GM12801 (cell line): ENCODE measurements around the gene TMEM106B.

ENCODE experiments used
- TF ChIP-seq, protein P1 (sequence below): IDR thresholded peaks from one replicate; pipeline ENCODE4 v1.5.1; 2011; ENCODE audit warnings: control low read depth; ENCODE audit not compliant: insufficient read length; ENCODE audit errors: extremely low read depth

Gene TMEM106B

DNA sequence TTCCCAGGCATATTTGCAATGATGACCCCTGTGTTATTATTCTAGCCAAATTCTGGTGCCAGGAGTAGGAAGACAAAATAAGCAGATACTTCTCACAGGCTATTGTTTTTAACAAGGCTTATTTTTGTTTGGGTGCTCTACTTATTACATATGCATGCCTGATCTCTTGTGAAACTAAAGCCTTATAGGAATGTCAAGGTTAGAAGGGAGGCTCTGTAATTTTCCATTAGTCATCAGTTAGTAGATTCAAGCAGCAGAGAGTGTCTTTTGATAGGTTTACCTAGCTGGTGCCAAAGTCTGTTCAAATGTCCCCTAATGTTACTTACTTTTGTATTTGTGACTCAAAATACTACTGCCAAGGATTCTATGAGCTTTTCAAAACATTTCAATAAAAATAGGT, 11.7 kb upstream of the TMEM106B start:
- TF ChIP-seq, protein P1, sequence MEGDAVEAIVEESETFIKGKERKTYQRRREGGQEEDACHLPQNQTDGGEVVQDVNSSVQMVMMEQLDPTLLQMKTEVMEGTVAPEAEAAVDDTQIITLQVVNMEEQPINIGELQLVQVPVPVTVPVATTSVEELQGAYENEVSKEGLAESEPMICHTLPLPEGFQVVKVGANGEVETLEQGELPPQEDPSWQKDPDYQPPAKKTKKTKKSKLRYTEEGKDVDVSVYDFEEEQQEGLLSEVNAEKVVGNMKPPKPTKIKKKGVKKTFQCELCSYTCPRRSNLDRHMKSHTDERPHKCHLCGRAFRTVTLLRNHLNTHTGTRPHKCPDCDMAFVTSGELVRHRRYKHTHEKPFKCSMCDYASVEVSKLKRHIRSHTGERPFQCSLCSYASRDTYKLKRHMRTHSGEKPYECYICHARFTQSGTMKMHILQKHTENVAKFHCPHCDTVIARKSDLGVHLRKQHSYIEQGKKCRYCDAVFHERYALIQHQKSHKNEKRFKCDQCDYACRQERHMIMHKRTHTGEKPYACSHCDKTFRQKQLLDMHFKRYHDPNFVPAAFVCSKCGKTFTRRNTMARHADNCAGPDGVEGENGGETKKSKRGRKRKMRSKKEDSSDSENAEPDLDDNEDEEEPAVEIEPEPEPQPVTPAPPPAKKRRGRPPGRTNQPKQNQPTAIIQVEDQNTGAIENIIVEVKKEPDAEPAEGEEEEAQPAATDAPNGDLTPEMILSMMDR, result no peak

DNA sequence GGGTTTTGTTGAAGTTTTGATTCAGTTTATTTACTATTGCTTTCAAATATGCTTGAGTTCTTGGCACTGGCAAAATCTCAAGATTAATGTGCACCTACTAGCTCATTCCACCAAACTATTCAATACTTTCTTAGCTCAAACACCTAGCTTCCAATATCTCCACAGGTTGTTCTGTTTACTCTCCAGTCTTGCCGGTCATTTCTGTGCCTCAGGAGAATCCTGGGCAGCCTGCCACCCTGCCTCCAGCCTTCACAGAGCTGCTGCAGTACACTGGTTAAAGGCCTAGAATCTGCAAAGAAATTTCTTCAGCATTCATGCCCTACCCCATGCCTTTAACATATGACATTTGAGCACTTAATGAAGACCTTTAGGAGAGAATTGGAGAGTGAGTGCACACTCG, 4.0 kb upstream of the TMEM106B start:
- TF ChIP-seq, protein P1, result no peak

DNA sequence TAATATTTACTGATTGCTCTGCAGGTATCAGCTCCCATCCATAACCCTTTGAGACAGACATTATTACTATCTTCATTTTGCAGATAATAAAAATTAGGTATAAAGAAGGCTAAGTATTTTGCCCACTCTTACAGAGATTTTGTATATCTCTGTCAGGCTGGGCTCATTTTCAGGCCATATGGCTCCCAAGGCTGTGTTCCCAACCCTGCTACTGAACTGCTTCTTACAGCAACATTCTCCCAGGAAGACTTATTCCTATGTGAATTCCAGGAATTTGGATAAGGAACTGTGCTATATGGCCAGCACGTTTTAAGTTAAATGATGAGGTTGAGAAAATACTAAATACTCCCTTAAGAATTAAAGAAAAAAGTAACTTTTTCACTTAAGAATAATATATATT, 1.9 kb upstream of the TMEM106B start:
- TF ChIP-seq, protein P1, result no peak

DNA sequence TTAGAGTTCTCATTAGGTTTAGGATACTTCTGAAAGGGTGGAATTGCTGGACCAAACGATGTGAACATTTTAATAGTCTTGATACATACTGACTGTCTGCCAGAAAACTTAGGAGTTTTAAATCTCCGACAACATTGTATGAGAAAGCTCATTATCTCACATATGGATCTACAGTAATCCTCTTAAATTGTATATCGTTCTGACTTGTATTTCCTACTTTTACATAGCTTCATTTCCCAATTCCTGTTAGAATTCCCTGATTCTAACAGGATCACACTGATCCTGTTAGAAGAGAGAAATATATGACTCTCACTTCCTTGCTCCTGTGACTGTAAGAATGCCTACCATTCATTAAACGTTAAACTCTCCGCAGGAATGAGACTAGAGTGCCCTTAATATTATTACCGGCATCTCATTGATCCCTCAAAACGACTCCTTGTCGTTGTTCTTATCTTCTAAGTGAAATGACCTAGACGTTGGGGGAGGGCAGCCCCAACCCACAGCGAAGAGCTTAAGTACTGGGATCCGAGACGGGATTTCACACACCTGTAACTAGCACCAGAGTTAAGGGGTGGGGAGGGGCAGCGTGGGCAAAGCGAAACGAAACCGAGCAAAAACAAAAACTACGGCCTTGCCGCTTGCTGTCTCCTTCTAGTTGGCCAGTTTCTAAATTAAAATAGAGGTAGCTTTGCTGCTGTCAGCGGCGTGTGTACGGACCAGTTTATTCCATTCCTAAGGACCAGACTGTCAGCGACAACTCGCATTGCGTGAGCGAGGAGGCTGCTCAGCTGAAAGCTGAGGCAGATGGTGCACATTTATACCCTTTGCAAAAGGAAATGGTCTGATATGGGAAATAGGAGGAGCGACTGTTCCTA, 678 bp upstream of the TMEM106B start:
- TF ChIP-seq, protein P1, result no peak

DNA sequence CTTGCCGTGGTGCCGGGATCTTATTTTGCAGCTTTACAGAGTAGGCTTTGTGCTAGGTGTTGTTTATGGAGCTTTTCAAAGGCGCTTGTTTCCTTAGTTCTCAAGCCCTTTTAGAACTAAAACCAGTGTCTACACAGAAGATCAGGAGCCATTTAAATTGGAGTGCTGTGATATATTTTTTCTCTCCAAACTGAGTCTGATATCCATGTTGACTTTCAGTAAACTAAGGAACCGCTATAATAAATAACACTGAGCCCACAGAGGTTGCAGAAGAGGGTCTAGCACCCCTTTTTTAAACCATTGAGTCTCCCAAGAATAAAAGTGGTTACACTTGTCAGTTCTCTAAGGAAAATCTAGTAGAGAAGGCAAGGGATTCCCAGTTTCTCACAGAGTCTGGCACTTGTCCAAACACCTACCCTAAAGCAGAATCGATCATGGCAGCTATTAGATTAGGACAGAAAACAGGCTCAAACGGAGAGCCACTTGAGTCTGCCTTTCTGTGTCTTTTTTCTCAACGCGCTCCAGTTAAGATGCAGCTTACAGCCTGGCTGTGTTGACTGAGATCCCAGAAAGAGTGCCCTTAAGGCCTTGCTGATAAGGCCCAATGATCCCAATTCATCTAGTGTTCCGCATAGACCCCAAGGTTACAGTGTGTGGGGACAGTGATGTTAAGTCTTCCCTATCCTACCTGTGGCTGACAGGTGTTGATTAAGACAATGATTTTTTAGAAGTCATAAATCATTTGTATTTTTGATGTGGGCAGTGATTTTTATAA, 804 bp downstream of the TMEM106B start:
- TF ChIP-seq, protein P1, result no peak

DNA sequence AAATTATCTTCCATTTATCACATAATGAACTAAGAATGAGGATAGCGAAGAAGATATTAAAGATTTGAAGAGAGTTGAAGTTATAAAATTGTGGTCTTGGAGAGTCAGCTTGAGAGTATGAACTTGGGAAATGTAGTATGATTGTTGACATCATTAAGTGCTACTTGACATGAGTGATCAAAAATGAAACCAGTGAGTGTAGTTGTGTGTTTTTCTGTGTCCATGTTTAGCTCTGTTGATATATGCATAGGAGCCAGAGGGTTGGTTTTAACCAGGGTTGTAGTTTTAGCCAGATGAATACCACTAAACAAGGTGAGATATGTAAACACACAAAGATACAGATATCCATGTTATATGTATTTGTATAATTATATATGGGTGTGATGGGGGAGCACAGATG, 6.2 kb downstream of the TMEM106B start:
- TF ChIP-seq, protein P1, result no peak

DNA sequence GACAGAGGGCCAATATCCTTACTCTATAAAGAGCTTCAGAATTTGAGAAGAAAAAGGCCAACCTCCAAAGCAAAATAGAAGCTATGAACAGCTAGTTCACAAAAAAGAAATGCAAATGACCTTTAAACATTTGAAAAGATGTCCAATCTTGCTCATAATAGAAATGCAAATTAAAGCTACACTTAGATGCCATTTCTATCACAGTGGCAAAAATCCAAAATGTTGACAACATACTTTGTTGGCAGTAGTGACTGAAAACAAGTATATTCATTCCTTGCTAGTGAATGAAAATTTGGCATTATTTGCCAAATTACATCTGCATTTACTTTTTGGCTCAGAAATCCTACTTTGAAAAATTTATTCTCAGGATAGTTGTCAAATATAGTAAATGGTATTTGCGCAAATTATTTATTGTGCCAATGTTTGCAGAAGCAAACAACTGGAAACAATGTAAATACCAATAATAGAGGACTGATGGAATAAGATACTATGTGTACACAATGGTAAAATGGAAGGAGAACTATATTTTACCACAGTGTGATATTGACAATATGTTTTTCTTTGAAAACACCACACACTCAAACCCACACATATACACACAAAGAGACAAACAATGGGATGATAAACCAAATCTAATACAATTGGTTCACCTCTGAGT, 9.4 kb downstream of the TMEM106B start:
- TF ChIP-seq, protein P1, result no peak
